Myocyte (in vitro differentiated cells): ENCODE data around the gene NOX4. TPM values are rescaled to one million over a fixed set of nuclear protein-coding genes. Genes with fewer than 3 reads are reported as not detected.
"Not testable (repeated sequence)": the region's sequence is repeated elsewhere in the genome, so short reads cannot be mapped to it uniquely, and the experiment has no call there.

Experiments
- DNase-seq: peaks from one replicate; pipeline ENCODE4 v3.0.0-alpha.2; 2012; ENCODE audit warnings: low read depth
- total RNA-seq: library from RNA; depleted of rRNA; stranded (reverse); fragments of >200 nt; gene quantifications from 2 replicates; pipeline ENCODE4 v1.2.3, GENCODE V29; 2014

The NOX4 gene
- total RNA-seq, 1 donor from 2014 or later: not detected

GRCh38 chr11:89308272-89308671 is 182.9 kb downstream of the NOX4 start:
- DNase-seq: not testable (repeated sequence)

- not testable (repeated sequence) for DNase-seq
Measured at GRCh38 chr11:89303029-89303428, 188.1 kb downstream of the NOX4 start.

GRCh38 chr11:89295023-89295422 is 196.2 kb downstream of the NOX4 start:
- not testable (repeated sequence) for DNase-seq

- peak; percentile 0 for DNase-seq
Measured at GRCh38 chr11:89293965-89294679, 197.1 kb downstream of the NOX4 start.

DNA sequence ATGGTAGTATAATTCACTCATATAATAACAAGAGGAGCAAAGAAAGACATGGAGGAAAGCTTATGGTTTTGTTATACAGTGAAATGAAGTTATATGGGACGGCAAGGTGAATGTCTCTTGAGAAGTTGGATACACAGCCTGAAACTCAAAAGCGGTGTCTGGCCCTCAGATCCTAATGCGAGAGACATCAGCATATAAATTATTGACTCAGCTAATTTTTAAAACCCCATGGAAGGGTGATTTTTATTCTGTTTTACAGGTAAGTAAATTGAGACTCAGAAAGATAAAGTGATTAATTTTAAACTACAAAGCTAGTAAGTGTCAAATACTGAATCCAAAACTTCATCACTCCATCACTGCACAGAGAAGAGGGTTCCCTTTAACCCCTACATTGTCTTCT is 203.2 kb downstream of the NOX4 start:
- DNase-seq: not testable (repeated sequence)

DNA sequence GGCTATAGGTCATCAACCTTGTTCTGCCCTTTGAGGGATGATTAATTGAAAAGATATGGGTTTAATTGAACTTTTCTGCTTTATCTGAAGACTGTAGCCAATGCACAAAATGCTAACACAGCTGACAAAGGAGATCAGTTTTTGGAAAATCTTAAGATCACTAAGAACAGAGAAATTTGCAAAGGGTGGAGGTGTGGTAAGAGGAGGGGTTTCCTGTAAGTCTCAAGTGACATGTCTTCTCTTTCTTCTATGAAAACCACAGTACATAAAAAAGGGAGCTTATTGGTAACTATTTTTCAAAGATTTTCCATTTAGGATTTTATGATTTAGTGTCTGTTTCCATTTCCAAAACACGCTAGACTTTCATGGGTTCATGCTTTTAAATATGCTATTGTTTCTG is 204.6 kb downstream of the NOX4 start:
- not testable (repeated sequence) for DNase-seq

GRCh38 chr11:89281032-89281677 is 210.0 kb downstream of the NOX4 start:
- not testable (repeated sequence) for DNase-seq

DNA sequence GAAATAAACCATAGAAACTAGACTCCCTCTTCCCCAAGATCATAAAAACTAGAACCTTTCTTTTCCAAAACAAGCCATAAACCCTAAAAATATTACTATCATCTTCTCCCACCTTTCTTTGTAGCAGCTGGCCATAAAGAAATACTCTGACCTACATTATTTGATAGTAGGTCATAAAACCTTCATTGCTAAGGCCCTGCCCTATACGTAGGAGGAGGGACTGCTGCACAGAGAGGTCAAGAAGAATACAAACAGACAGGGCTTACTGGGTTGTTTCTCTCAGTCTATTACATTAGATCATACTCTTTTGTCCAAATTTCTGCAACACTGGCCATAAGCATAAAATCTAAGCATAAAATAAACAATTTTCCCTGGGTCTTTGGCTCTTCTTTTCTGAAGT is 212.0 kb downstream of the NOX4 start:
- no peak for DNase-seq

DNA sequence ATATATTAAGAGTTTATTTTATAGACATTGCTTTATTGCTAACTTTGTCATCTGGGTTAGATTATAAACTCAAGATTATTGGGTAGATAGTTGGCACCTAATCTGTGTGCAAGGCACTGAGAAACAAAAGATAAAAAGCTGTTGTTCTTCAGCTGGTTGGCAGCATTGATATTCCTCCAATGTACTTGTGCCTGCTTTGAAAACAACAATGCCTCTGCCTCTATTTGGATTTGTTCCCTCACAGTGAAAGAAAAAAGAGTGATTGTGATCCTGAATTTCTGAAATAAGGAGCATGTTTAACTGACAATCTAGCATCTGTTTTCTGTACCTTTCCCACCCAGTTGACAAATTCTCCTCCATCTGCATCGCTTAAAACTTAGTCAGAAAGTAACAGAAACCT is 215.2 kb downstream of the NOX4 start:
- no peak for DNase-seq

Other genes starting within 250 kb of the NOX4 start
- gene TRIM77, start 218.9 kb upstream of the NOX4 start, total RNA-seq: not detected in 2 replicates